H9 (cell line): ENCODE measurements around the gene COL3A1. TPM values are rescaled to one million over a fixed set of nuclear protein-coding genes. Genes with fewer than 3 reads are reported as not detected.

Experiments used
- DNase-seq: peaks from one replicate; pipeline ENCODE4 v3.0.0-alpha.2; 2017
- H2AFZ ChIP-seq: one replicate; pipeline ENCODE4 v1.6.1; 2013; ENCODE audit warnings: mild to moderate bottlenecking, low read length, control low read depth, moderate library complexity
- H2AK5ac ChIP-seq: 2 replicates; pipeline ENCODE4 v1.6.1; 2013; ENCODE audit warnings: low read length, control low read depth, mixed read lengths; ENCODE audit not compliant: insufficient read length
- H2BK120ac ChIP-seq: one replicate; pipeline ENCODE4 v1.6.1; 2013; ENCODE audit warnings: low read depth, mild to moderate bottlenecking, low read length, control low read depth, inconsistent platforms; ENCODE audit not compliant: poor library complexity, severe bottlenecking
- H2BK12ac ChIP-seq: 2 replicates; pipeline ENCODE4 v1.6.1; 2013; ENCODE audit warnings: low read length, control low read depth, mixed read lengths, low read depth; ENCODE audit not compliant: insufficient read length
- H2BK15ac ChIP-seq: 2 replicates; pipeline ENCODE4 v1.6.1; 2013; ENCODE audit warnings: low read depth, low read length, control low read depth
- H2BK20ac ChIP-seq: one replicate; pipeline ENCODE4 v1.6.1; 2013; ENCODE audit warnings: low read depth, mild to moderate bottlenecking, low read length, control low read depth, inconsistent platforms; ENCODE audit not compliant: poor library complexity, severe bottlenecking
- H2BK5ac ChIP-seq: 2 replicates; pipeline ENCODE4 v1.6.1; 2013; ENCODE audit warnings: low read length, control low read depth, mixed read lengths; ENCODE audit not compliant: insufficient read length
- H3K14ac ChIP-seq: 2 replicates; pipeline ENCODE4 v1.6.1; 2013; ENCODE audit warnings: low read length, control low read depth; ENCODE audit not compliant: insufficient read depth
- H3K18ac ChIP-seq: 2 replicates; pipeline ENCODE4 v1.6.1; 2013; ENCODE audit warnings: low read depth, mild to moderate bottlenecking, mixed read lengths, low read length, control low read depth; ENCODE audit not compliant: insufficient read length
- H3K23ac ChIP-seq: 2 replicates; pipeline ENCODE4 v1.6.1; 2013; ENCODE audit warnings: low read length, control low read depth, mixed read lengths, low read depth; ENCODE audit not compliant: insufficient read length
- H3K23me2 ChIP-seq: 2 replicates; pipeline ENCODE4 v1.6.1; 2013; ENCODE audit warnings: low read depth, mild to moderate bottlenecking, mixed read lengths, low read length, control low read depth; ENCODE audit not compliant: insufficient read length, poor library complexity, severe bottlenecking
- H3K27ac ChIP-seq: 2 replicates; pipeline ENCODE4 v1.5.1; 2013; ENCODE audit warnings: low read length, control low read depth, mixed read lengths, low read depth; ENCODE audit not compliant: insufficient read length
- H3K27me3 ChIP-seq: 2 replicates; pipeline ENCODE4 v1.6.1; 2013; ENCODE audit warnings: low read length, control low read depth, inconsistent platforms; ENCODE audit not compliant: insufficient read depth
- H3K4ac ChIP-seq: 2 replicates; pipeline ENCODE4 v1.6.1; 2013; ENCODE audit warnings: low read depth, mild to moderate bottlenecking, control low read depth, inconsistent platforms, low read length, moderate library complexity
- H3K4me1 ChIP-seq: 2 replicates; pipeline ENCODE4 v1.6.1; 2013; ENCODE audit warnings: low read length, control low read depth, inconsistent platforms; ENCODE audit not compliant: insufficient read depth
- H3K4me2 ChIP-seq: 2 replicates; pipeline ENCODE4 v1.6.1; 2013; ENCODE audit warnings: low read length, control low read depth, mixed read lengths; ENCODE audit not compliant: insufficient read length, insufficient read depth
- H3K56ac ChIP-seq: 2 replicates; pipeline ENCODE4 v1.6.1; 2013; ENCODE audit warnings: low read depth, mild to moderate bottlenecking, mixed read lengths, low read length, control low read depth; ENCODE audit not compliant: insufficient read length
- H3K79me1 ChIP-seq: 2 replicates; pipeline ENCODE4 v1.6.1; 2013; ENCODE audit warnings: low read depth, mild to moderate bottlenecking, moderate library complexity, low read length, control low read depth, inconsistent platforms; ENCODE audit not compliant: insufficient read depth, poor library complexity, severe bottlenecking
- H3K79me2 ChIP-seq: 2 replicates; pipeline ENCODE4 v1.6.1; 2013; ENCODE audit warnings: low read length, control low read depth, inconsistent platforms; ENCODE audit not compliant: insufficient read depth
- H3K9ac ChIP-seq: 2 replicates; pipeline ENCODE4 v1.6.1; 2013; ENCODE audit warnings: low read length, control low read depth, mixed read lengths; ENCODE audit not compliant: insufficient read length; ENCODE audit errors: extremely low read depth
- H3K9me3 ChIP-seq: one replicate; pipeline ENCODE4 v1.6.1; 2013; ENCODE audit warnings: low read depth, low read length, inconsistent platforms; ENCODE audit not compliant: control insufficient read depth
- H3T11ph ChIP-seq: one replicate; pipeline ENCODE4 v1.6.1; 2013; ENCODE audit warnings: mild to moderate bottlenecking, low read length, control low read depth, inconsistent platforms
- H4K20me1 ChIP-seq: one replicate; pipeline ENCODE4 v1.6.1; 2013; ENCODE audit not compliant: control insufficient read depth, insufficient read length, insufficient read depth
- H4K5ac ChIP-seq: 2 replicates; pipeline ENCODE4 v1.6.1; 2013; ENCODE audit warnings: low read depth, mild to moderate bottlenecking, mixed read lengths, low read length, control low read depth; ENCODE audit not compliant: insufficient read length
- H4K8ac ChIP-seq: replicated peaks from 2 replicates; pipeline ENCODE4 v1.6.1; 2013; ENCODE audit warnings: low read length, control low read depth, mixed read lengths, low read depth; ENCODE audit not compliant: insufficient read length
- H4K91ac ChIP-seq: 2 replicates; pipeline ENCODE4 v1.6.1; 2013; ENCODE audit warnings: low read depth, mild to moderate bottlenecking, moderate library complexity, mixed read lengths, low read length, control low read depth; ENCODE audit not compliant: insufficient read length
- H3K27ac Mint-ChIP-seq, 3 experiments: 2 replicates in 2 of 3; 3 replicates in 1 of 3; pipeline ENCODE4 v1.8.0; 2020 to 2021; ENCODE audit warnings: mixed read lengths in 3 of 3, mild to moderate bottlenecking in 1 of 3, moderate library complexity in 1 of 3
- H3K27me3 Mint-ChIP-seq: 2 replicates; pipeline ENCODE4 v1.8.0; 2021; ENCODE audit warnings: low read depth, mild to moderate bottlenecking, moderate library complexity, mixed read lengths
- H3K36me3 Mint-ChIP-seq, 3 experiments: 2 replicates in 2 of 3; 3 replicates in 1 of 3; pipeline ENCODE4 v1.8.0; 2020 to 2021; ENCODE audit warnings: low read depth in 3 of 3, mixed read lengths in 3 of 3; ENCODE audit not compliant: insufficient read depth in 1 of 3
- H3K4me1 Mint-ChIP-seq, 2 experiments: 2 replicates each; pipeline ENCODE4 v1.8.0; 2020; ENCODE audit warnings: mixed read lengths in 2 of 2
- H3K4me3 Mint-ChIP-seq, 2 experiments: 2 replicates in 1 of 2; 3 replicates in 1 of 2; pipeline ENCODE4 v1.8.0; 2020 to 2021; ENCODE audit warnings: mild to moderate bottlenecking in 2 of 2, mixed read lengths in 2 of 2, moderate library complexity in 1 of 2
- H3K9me3 Mint-ChIP-seq, 2 experiments: 2 replicates in 1 of 2; 3 replicates in 1 of 2; pipeline ENCODE4 v1.8.0; 2020; ENCODE audit warnings: mild to moderate bottlenecking in 2 of 2, mixed read lengths in 2 of 2, moderate library complexity in 1 of 2
- WGBS: extraction: QIAGEN DNeasy Blood & Tissue Kit; methylation state at CpG from one replicate; pipeline ENCODE4 v1.1.7; 2013; ENCODE audit warnings: missing lambda C conversion rate, low lambda C conversion rate, mixed read lengths; ENCODE audit not compliant: insufficient read length; ENCODE audit errors: extremely low coverage; 5-methylcytosine and 5-hydroxymethylcytosine counted together
- total RNA-seq: library from RNA; stranded (reverse); gene quantifications from 2 replicates; pipeline ENCODE4 v1.2.1, GENCODE V29; 2021
- TF ChIP-seq, protein P1 (sequence below): fragments of 200-600 bp; sonication (generic); conservative IDR thresholded peaks from 3 replicates; pipeline ENCODE4 v1.8.0; 2021; ENCODE audit warnings: antibody characterized with exemption, mild to moderate bottlenecking

The COL3A1 gene
- total RNA-seq, 1 experiment from 2014 or later, result not detected

DNA sequence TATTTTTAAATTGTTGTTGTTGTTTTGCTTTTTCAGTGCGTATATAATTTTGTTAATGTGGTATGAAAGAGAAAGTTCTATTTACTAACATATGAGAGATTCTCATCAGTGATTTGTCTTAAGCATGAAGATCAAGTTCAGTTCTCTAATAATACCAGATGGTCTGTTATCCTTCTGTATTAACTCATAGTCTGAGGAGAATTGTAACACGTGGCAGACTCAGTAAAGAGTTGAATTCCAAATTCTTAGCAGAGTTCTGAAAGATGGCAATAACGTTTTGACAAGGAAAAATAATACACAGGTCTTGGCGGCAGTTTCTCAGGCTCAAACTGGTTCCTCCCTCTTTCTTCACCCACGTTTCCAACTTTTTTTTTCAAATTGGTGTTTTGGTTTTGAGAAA, 17.2 kb upstream of the COL3A1 start:
- Histone ChIP-seq H3K79me1 (no peaks in the 10 kb centered on the region), H4K91ac (no peak overlapping the region), H2BK5ac (no peak overlapping the region), H3K79me2 (no peaks in the 10 kb centered on the region), H3K27me3 (no peaks in the 10 kb centered on the region), H3K4me2 (no peak overlapping the region), H3K23me2 (no peaks in the 10 kb centered on the region), H3K56ac (no peak overlapping the region), H4K20me1 (no peaks in the 10 kb centered on the region), H3K14ac (no peak overlapping the region), H2BK15ac (no peak overlapping the region), H2AFZ (no peak overlapping the region), H3K4ac (no peak overlapping the region), H2BK12ac (no peak overlapping the region), H3T11ph (no peak overlapping the region), H4K5ac (no peak overlapping the region), H3K27ac (no peak overlapping the region), H3K23ac (no peak overlapping the region), H2AK5ac (no peak overlapping the region), H2BK20ac (no peak overlapping the region), H3K9me3 (no peaks in the 10 kb centered on the region), H3K18ac (no peak overlapping the region), H2BK120ac (no peak overlapping the region), H3K9ac (no peak overlapping the region), H4K8ac (no peak overlapping the region), H3K4me1 (no peaks in the 10 kb centered on the region)
- Mint-ChIP-seq H3K4me3 (no peak overlapping the region), H3K36me3 (no peaks in the 10 kb centered on the region), H3K27me3 (no peaks in the 10 kb centered on the region), H3K4me1 (no peaks in the 10 kb centered on the region), H3K9me3 (no peaks in the 10 kb centered on the region; a peak in 1 of 5 replicates), H3K27ac (no peak overlapping the region)
- TF ChIP-seq, protein P1, sequence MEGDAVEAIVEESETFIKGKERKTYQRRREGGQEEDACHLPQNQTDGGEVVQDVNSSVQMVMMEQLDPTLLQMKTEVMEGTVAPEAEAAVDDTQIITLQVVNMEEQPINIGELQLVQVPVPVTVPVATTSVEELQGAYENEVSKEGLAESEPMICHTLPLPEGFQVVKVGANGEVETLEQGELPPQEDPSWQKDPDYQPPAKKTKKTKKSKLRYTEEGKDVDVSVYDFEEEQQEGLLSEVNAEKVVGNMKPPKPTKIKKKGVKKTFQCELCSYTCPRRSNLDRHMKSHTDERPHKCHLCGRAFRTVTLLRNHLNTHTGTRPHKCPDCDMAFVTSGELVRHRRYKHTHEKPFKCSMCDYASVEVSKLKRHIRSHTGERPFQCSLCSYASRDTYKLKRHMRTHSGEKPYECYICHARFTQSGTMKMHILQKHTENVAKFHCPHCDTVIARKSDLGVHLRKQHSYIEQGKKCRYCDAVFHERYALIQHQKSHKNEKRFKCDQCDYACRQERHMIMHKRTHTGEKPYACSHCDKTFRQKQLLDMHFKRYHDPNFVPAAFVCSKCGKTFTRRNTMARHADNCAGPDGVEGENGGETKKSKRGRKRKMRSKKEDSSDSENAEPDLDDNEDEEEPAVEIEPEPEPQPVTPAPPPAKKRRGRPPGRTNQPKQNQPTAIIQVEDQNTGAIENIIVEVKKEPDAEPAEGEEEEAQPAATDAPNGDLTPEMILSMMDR, result no peak
- WGBS, result no CpG with 5 or more reads among the region's 5 CpGs
- no peak for DNase-seq
